ENCODE results near the gene CTSS. TPM values are rescaled to one million over a fixed set of nuclear protein-coding genes. Genes with fewer than 3 reads are reported as not detected.
"Not testable (repeated sequence)": the region's sequence is repeated elsewhere in the genome, so short reads cannot be mapped to it uniquely, and the experiment has no call there.

The CTSS gene
- total RNA-seq, 2 experiments from 2014 or later, result 83.1 to 83.5 TPM

DNA sequence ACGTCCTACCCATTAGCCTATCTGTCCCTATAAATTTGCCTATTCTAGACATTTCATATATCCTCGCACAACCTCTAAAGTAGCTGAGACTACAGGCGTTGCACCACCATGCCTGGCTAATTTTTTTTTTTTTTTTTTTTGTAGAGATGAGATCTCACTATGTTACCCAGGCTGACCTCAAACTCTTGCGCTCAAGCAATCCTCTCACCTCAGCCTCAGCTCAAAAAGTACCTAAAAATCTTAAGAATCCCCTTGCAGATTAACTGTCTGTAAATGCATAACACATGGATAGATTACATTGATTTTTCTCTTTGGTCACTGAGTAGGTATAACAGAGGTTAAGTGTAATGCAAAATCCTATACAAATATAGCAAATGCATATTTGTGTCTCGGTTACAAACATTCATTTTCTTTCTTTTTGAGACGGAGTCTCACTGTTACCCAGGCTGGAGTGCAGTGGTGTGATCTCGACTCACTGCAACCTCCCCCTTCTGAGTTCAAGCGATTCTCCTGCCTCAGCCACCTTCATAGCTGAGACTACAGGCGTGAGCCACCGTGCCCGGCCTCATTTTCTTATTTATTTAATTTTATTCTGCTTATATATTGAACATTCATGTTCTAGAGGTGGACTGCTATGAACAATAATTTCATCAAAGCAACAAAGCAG is 47.2 kb downstream of the CTSS start:
- no peak for DNase-seq
- Mint-ChIP-seq H3K36me3 (ENCODE audit: low read depth) (no peaks in the 10 kb centered on the region), H3K27ac (no peak overlapping the region), H3K4me3 (no peak overlapping the region), H3K27me3 (no peaks in the 10 kb centered on the region), H3K9me3 (no peaks in the 10 kb centered on the region), H3K4me1 (ENCODE audit: low read depth) (no peaks in the 10 kb centered on the region)
- H3K9me3 ChIP-seq (ENCODE audit: control insufficient read depth in 1 of 2, insufficient read depth in 1 of 2, low read length in 2 of 2), result peaks cover 0 to 8% of the 10 kb centered on the region in 2 experiments
- TF ChIP-seq, protein P1, sequence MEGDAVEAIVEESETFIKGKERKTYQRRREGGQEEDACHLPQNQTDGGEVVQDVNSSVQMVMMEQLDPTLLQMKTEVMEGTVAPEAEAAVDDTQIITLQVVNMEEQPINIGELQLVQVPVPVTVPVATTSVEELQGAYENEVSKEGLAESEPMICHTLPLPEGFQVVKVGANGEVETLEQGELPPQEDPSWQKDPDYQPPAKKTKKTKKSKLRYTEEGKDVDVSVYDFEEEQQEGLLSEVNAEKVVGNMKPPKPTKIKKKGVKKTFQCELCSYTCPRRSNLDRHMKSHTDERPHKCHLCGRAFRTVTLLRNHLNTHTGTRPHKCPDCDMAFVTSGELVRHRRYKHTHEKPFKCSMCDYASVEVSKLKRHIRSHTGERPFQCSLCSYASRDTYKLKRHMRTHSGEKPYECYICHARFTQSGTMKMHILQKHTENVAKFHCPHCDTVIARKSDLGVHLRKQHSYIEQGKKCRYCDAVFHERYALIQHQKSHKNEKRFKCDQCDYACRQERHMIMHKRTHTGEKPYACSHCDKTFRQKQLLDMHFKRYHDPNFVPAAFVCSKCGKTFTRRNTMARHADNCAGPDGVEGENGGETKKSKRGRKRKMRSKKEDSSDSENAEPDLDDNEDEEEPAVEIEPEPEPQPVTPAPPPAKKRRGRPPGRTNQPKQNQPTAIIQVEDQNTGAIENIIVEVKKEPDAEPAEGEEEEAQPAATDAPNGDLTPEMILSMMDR (IDR thresholded peaks at IDR 0.05), result no peak
- ChIA-PET CTCF (interaction anchor here (0.6 kb wide), 1 partner anchor 195 kb away, joined by 4 read pairs; no protein-coding TSS in a partner anchor), POLR2A (no interaction called here)
- H3K27ac ChIP-seq (ENCODE audit: low read depth in 1 of 2, low read length in 2 of 2), result no peak overlapping the region
- ATAC-seq (ENCODE audit: poor library complexity), result no peak
- intact Hi-C loops (cut with DNase I, micrococcal nuclease), result no loop called here
- H3K27me3 ChIP-seq (ENCODE audit: control insufficient read depth in 1 of 2, insufficient read depth in 2 of 2, low read length in 2 of 2), result no peaks in the 10 kb centered on the region
- no peaks in the 10 kb centered on the region for H3K4me1 ChIP-seq (ENCODE audit: insufficient read depth, low read length)
- no peaks in the 10 kb centered on the region for H3K36me3 ChIP-seq (ENCODE audit: insufficient read depth, low read length)
- no peak overlapping the region for H3K4me3 ChIP-seq (ENCODE audit: low read length)

DNA sequence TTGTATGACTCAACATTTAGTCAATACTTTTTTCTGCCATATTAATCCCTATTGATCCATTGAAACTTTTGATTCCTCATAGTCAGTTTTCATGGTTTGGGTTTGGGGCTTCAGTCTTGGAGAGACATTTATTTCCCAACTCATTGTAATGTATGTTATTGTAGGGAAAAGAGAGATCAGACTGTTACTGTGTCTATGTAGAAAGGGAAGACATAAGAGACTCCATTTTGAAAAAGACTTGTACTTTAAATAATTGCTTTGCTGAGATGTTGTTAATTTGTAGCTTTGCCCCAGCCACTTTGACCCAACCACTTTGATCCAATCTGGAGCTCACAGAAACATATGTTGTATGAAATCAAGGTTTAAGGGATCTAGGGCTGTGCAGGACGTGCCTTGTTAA is 56.5 kb downstream of the CTSS start:
- intact Hi-C loops (cut with DNase I, micrococcal nuclease); ATAC-seq (ENCODE audit: poor library complexity); H3K4me1 Mint-ChIP-seq (ENCODE audit: low read depth); DNase-seq; H3K36me3 ChIP-seq (ENCODE audit: insufficient read depth, low read length); H3K9me3 Mint-ChIP-seq; H3K4me1 ChIP-seq (ENCODE audit: insufficient read depth, low read length); H3K27me3 Mint-ChIP-seq; H3K9me3 ChIP-seq (ENCODE audit: control insufficient read depth in 1 of 2, insufficient read depth in 1 of 2, low read length in 2 of 2); CTCF ChIA-PET; H3K4me3 Mint-ChIP-seq; H3K27ac ChIP-seq (ENCODE audit: low read depth in 1 of 2, low read length in 2 of 2); H3K27me3 ChIP-seq (ENCODE audit: control insufficient read depth in 1 of 2, insufficient read depth in 2 of 2, low read length in 2 of 2); H3K27ac Mint-ChIP-seq; POLR2A ChIA-PET; H3K36me3 Mint-ChIP-seq (ENCODE audit: low read depth); H3K4me3 ChIP-seq (ENCODE audit: low read length): not testable (repeated sequence)

DNA sequence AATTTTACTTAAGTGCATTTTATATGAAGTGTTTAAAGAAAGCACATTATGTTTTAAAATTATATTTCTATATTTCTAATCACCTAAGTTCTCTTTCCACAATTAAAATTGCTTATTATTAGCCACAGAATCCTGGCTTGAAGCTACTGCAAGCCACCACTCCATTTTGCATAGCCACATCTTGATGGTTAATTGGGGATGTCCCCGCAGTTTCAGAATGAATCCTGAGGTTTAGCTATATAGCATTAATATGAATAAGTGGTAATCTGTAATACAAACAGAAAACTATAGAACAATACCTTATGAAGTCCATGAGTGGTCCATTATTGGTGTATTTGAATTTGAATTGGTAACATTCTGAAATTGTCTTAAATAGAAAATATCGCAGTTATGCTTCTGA is 57.0 kb downstream of the CTSS start:
- ChIA-PET POLR2A (no interaction called here), CTCF (no interaction called here)
- DNase-seq, result no peak
- no peak overlapping the region for H3K27ac ChIP-seq (ENCODE audit: low read depth in 1 of 2, low read length in 2 of 2)
- Mint-ChIP-seq H3K27me3 (no peaks in the 10 kb centered on the region), H3K9me3 (no peaks in the 10 kb centered on the region), H3K36me3 (ENCODE audit: low read depth) (no peaks in the 10 kb centered on the region), H3K27ac (no peak overlapping the region), H3K4me3 (no peak overlapping the region), H3K4me1 (ENCODE audit: low read depth) (no peaks in the 10 kb centered on the region)
- H3K9me3 ChIP-seq (ENCODE audit: control insufficient read depth in 1 of 2, insufficient read depth in 1 of 2, low read length in 2 of 2), result no peaks in the 10 kb centered on the region
- intact Hi-C loops (cut with DNase I, micrococcal nuclease), result no loop called here
- no peak overlapping the region for H3K4me3 ChIP-seq (ENCODE audit: low read length)
- TF ChIP-seq, protein P1 (IDR thresholded peaks at IDR 0.05), result no peak
- no peaks in the 10 kb centered on the region for H3K36me3 ChIP-seq (ENCODE audit: insufficient read depth, low read length)
- no peak for ATAC-seq (ENCODE audit: poor library complexity)
- H3K27me3 ChIP-seq (ENCODE audit: control insufficient read depth in 1 of 2, insufficient read depth in 2 of 2, low read length in 2 of 2), result no peaks in the 10 kb centered on the region
- no peaks in the 10 kb centered on the region for H3K4me1 ChIP-seq (ENCODE audit: insufficient read depth, low read length)

DNA sequence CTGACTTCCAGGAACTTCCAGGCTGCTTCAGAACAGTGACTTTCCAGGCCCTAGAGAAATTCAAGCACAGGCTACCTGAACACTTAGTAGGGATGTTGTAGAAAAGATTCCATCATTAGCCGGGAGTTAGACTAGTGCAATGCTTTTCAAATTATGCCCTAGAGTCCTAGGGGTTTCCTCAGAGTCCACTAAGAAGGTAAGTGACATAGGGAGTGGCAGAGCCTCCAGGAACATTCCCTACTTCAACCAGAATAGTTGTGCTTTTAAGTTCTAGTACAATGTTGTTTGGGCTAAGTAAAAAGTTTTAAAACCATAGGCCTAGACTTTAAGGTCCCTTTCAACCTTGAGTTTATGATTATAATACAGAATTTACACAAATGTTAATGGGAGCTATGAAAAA is 59.5 kb downstream of the CTSS start:
- ChIA-PET CTCF (no interaction called here), POLR2A (no interaction called here)
- H3K36me3 ChIP-seq (ENCODE audit: insufficient read depth, low read length), result no peaks in the 10 kb centered on the region
- TF ChIP-seq, protein P1 (IDR thresholded peaks at IDR 0.05), result no peak
- H3K4me3 Mint-ChIP-seq, result no peak overlapping the region
- no peaks in the 10 kb centered on the region for H3K9me3 ChIP-seq (ENCODE audit: control insufficient read depth in 1 of 2, insufficient read depth in 1 of 2, low read length in 2 of 2)
- ATAC-seq (ENCODE audit: poor library complexity), result no peak
- peaks cover 2% of the 10 kb centered on the region for H3K27me3 Mint-ChIP-seq
- intact Hi-C loops (cut with DNase I, micrococcal nuclease), result no loop called here
- no peak for DNase-seq
- H3K4me1 ChIP-seq (ENCODE audit: insufficient read depth, low read length), result no peaks in the 10 kb centered on the region
- no peak overlapping the region for H3K27ac Mint-ChIP-seq
- H3K9me3 Mint-ChIP-seq, result no peaks in the 10 kb centered on the region
- no peaks in the 10 kb centered on the region for H3K4me1 Mint-ChIP-seq (ENCODE audit: low read depth)
- no peak overlapping the region for H3K27ac ChIP-seq (ENCODE audit: low read depth in 1 of 2, low read length in 2 of 2)
- H3K36me3 Mint-ChIP-seq (ENCODE audit: low read depth), result no peaks in the 10 kb centered on the region
- no peaks in the 10 kb centered on the region for H3K27me3 ChIP-seq (ENCODE audit: control insufficient read depth in 1 of 2, insufficient read depth in 2 of 2, low read length in 2 of 2)
- H3K4me3 ChIP-seq (ENCODE audit: low read length), result no peak overlapping the region
